Endothelial cell (in vitro differentiated cells): ENCODE data around the gene ITGAE. TPM values are rescaled to one million over a fixed set of nuclear protein-coding genes. Genes with fewer than 3 reads are reported as not detected.
"Not testable (repeated sequence)": the region's sequence is repeated elsewhere in the genome, so short reads cannot be mapped to it uniquely, and the experiment has no call there.

ENCODE experiments used
- DNase-seq: peaks from one replicate; pipeline ENCODE4 v3.0.0; 2021; ENCODE audit warnings: low spot score
- H3K27ac Mint-ChIP-seq: one replicate; pipeline ENCODE4 v1.8.0; 2021; ENCODE audit warnings: mixed read lengths, inconsistent platforms; ENCODE audit not compliant: unreplicated experiment
- H3K27me3 Mint-ChIP-seq: one replicate; pipeline ENCODE4 v1.8.0; 2021; ENCODE audit warnings: mild to moderate bottlenecking, moderate library complexity, mixed read lengths, inconsistent platforms; ENCODE audit not compliant: unreplicated experiment
- H3K36me3 Mint-ChIP-seq: one replicate; pipeline ENCODE4 v1.8.0; 2021; ENCODE audit warnings: mild to moderate bottlenecking, low read depth, mixed read lengths, inconsistent platforms; ENCODE audit not compliant: unreplicated experiment
- H3K4me1 Mint-ChIP-seq: one replicate; pipeline ENCODE4 v1.8.0; 2021; ENCODE audit warnings: mild to moderate bottlenecking, mixed read lengths, inconsistent platforms; ENCODE audit not compliant: unreplicated experiment
- H3K4me3 Mint-ChIP-seq: one replicate; pipeline ENCODE4 v1.8.0; 2021; ENCODE audit warnings: mild to moderate bottlenecking, mixed read lengths, inconsistent platforms; ENCODE audit not compliant: unreplicated experiment
- H3K9me3 Mint-ChIP-seq: one replicate; pipeline ENCODE4 v1.8.0; 2021; ENCODE audit warnings: mixed read lengths, inconsistent platforms; ENCODE audit not compliant: unreplicated experiment
- total RNA-seq: library from RNA; stranded (reverse); fragmentation: NEBNext Ultra II Directional; extraction: Animal tissue kit (Norgen Biotek cat#: 25700); gene quantifications from one replicate; pipeline ENCODE4 v1.2.1, GENCODE V29; 2021; ENCODE audit not compliant: unreplicated experiment
- TF ChIP-seq, protein P1 (sequence below): fragments of 200-600 bp; sonication (generic); IDR thresholded peaks from one replicate; pipeline ENCODE4 v1.5.0; 2021; ENCODE audit warnings: antibody characterized with exemption; ENCODE audit not compliant: unreplicated experiment

ITGAE gene
- total RNA-seq, 1 donor from 2014 or later: 30.0 TPM

GRCh38 chr17:3792481-3792880 is 8.5 kb downstream of the ITGAE start:
- Mint-ChIP-seq H3K36me3 (peaks cover 4% of the 10 kb centered on the region), H3K4me1 (no peaks in the 10 kb centered on the region), H3K4me3 (no peak overlapping the region), H3K27me3 (no peaks in the 10 kb centered on the region), H3K9me3 (no peaks in the 10 kb centered on the region), H3K27ac (no peak overlapping the region)
- DNase-seq: no peak
- TF ChIP-seq, protein P1, sequence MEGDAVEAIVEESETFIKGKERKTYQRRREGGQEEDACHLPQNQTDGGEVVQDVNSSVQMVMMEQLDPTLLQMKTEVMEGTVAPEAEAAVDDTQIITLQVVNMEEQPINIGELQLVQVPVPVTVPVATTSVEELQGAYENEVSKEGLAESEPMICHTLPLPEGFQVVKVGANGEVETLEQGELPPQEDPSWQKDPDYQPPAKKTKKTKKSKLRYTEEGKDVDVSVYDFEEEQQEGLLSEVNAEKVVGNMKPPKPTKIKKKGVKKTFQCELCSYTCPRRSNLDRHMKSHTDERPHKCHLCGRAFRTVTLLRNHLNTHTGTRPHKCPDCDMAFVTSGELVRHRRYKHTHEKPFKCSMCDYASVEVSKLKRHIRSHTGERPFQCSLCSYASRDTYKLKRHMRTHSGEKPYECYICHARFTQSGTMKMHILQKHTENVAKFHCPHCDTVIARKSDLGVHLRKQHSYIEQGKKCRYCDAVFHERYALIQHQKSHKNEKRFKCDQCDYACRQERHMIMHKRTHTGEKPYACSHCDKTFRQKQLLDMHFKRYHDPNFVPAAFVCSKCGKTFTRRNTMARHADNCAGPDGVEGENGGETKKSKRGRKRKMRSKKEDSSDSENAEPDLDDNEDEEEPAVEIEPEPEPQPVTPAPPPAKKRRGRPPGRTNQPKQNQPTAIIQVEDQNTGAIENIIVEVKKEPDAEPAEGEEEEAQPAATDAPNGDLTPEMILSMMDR: no peak

DNA sequence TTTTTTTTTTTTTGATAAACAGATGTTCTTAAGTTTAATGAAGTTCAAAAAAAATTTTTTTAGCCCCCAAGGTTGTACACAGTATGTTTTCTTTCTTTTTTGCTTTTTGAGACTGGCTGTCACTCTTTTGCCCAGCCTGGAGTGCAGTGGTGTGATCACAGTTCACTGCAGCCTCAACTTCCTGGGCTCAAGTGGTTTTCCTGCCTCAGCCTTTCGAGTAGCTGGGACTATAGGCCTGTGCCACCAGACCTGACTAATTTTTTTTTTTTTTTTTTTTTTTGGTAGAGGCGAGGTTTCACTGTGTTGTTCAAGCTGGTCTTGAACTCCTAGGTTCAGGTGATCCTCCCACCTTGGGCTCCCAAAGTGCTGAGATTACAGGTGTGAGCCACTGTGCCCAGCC is 12.8 kb downstream of the ITGAE start:
- Mint-ChIP-seq H3K9me3 (no peaks in the 10 kb centered on the region), H3K4me1 (no peaks in the 10 kb centered on the region), H3K36me3 (no peaks in the 10 kb centered on the region), H3K27me3 (no peaks in the 10 kb centered on the region), H3K4me3 (no peak overlapping the region), H3K27ac (no peak overlapping the region)
- DNase-seq: no peak
- TF ChIP-seq, protein P1: no peak

DNA sequence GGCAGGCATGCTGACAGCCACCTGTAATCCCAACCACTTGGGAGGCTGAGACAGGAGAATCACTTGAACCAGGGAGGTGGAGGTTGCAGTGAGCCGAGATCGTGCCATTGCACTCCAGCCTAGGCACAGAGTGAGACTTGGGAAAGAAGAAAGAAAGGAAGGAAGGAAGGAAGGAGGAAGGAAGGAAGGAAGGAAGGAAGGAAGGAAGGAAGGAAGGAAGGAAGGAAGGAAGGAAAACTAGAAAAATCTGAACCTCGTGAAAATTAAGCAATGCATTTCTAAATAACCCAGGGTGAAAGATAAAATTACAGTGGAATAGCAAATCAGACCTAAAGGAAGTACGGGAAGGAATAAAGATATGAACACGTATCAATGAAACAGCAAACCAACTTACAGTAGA is 15.7 kb downstream of the ITGAE start:
- not testable (repeated sequence) for H3K27me3 Mint-ChIP-seq, H3K4me1 Mint-ChIP-seq, DNase-seq, H3K27ac Mint-ChIP-seq, H3K9me3 Mint-ChIP-seq, H3K36me3 Mint-ChIP-seq, H3K4me3 Mint-ChIP-seq

DNA sequence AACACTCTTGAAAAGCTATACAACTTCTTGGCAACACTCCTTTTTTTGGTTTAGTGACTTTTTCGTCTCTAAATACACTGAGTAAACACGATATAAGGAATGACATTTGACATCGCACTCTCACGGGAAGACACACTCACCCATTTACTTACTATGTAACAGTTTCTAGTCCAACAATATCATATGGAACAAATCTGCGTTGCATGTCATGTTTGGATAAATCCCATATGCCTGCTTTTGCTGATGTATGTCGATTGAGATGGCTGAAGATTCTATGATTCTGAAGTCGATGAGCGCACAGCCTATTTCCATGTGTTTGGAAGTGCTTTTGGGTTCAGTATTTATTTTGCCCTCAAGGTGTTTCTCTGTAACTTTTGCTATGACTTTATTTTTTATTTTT is 18.2 kb downstream of the ITGAE start:
- no peak for DNase-seq
- no peaks in the 10 kb centered on the region for H3K4me1 Mint-ChIP-seq
- no peaks in the 10 kb centered on the region for H3K9me3 Mint-ChIP-seq
- H3K27ac Mint-ChIP-seq: no peak overlapping the region
- H3K27me3 Mint-ChIP-seq: no peaks in the 10 kb centered on the region
- TF ChIP-seq, protein P1: no peak
- no peaks in the 10 kb centered on the region for H3K36me3 Mint-ChIP-seq
- no peak overlapping the region for H3K4me3 Mint-ChIP-seq

DNA sequence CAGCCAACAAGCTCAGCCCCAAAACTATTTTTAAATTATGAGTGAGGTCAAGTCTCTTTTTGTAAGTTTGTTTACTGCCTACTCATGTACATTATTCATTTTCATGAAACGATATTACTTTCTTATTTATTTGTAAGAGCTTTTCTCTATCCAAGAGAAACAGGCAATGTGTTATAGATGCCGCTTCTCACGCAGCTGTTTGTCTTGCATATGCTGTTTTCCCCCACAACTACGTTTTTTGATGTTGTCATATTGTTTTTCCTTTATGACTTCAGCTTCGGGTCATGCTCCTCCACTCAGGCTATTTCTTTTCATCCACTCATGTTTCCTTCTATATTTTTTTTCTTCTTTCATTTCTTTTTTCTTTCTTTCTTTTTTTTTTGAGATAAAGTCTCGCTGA is 20.0 kb downstream of the ITGAE start:
- H3K36me3 Mint-ChIP-seq: no peaks in the 10 kb centered on the region
- no peaks in the 10 kb centered on the region for H3K4me1 Mint-ChIP-seq
- no peak for DNase-seq
- H3K9me3 Mint-ChIP-seq: no peaks in the 10 kb centered on the region
- H3K27me3 Mint-ChIP-seq: no peaks in the 10 kb centered on the region
- H3K4me3 Mint-ChIP-seq: no peak overlapping the region
- H3K27ac Mint-ChIP-seq: no peak overlapping the region
- TF ChIP-seq, protein P1: no peak
